GM23248 (cell line): ENCODE data around the gene PTPRS.

Experiments used
- EZH2 ChIP-seq: fragments of 200-600 bp; sonication (generic); IDR thresholded peaks from 2 replicates; pipeline ENCODE4 v1.6.1; 2018; ENCODE audit warnings: antibody characterized with exemption, mild to moderate bottlenecking; ENCODE audit not compliant: insufficient read depth, poor library complexity, severe bottlenecking
- EZH2phosphoT487 ChIP-seq: fragments of 200-600 bp; sonication (generic); IDR thresholded peaks from 2 replicates; pipeline ENCODE4 v1.6.1; 2018; ENCODE audit warnings: antibody characterized with exemption, moderate library complexity, mild to moderate bottlenecking, low read depth; ENCODE audit not compliant: insufficient read depth

DNA sequence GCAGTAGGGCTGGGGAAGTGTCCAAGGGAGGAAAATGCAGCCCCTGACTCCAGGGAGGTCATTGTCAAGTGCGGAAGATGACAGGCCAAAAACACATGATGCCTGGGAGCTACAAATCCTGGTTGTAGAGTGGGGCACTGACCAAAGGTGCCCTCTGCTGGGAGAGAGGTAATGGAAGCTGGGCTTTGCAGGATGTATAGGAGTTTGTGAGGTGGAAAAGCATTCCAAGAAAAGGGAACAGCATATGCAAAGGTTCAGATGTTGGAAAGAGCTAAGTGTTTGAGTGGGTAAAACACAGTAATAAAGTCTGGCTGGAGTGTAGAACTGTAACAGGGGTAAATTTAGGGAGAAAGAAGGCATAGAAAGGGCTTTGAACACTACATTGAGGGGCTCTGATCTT lies 46.9 kb upstream of the PTPRS start:
- TF ChIP-seq EZH2, result no peak
- TF ChIP-seq EZH2phosphoT487, result no peak
